OCI-LY3 (cell line): ENCODE measurements around the gene PTPRD.

Experiments
- EZH2phosphoT487 ChIP-seq: fragments of 200-600 bp; shearing (Covaris generic); IDR thresholded peaks from 2 replicates; pipeline ENCODE4 v1.6.1; 2018; ENCODE audit warnings: antibody characterized with exemption, mixed run types, low read depth
- TF ChIP-seq, protein P1 (sequence below): fragments of 200-600, 300-600 bp; sonication (generic); IDR thresholded peaks from 2 replicates; pipeline ENCODE4 v1.5.1; 2014; ENCODE audit warnings: antibody characterized with exemption, low read length, low read depth

GRCh38 chr9:8534828-8535227 is 2078.0 kb downstream of the PTPRD start:
- TF ChIP-seq, protein P1, sequence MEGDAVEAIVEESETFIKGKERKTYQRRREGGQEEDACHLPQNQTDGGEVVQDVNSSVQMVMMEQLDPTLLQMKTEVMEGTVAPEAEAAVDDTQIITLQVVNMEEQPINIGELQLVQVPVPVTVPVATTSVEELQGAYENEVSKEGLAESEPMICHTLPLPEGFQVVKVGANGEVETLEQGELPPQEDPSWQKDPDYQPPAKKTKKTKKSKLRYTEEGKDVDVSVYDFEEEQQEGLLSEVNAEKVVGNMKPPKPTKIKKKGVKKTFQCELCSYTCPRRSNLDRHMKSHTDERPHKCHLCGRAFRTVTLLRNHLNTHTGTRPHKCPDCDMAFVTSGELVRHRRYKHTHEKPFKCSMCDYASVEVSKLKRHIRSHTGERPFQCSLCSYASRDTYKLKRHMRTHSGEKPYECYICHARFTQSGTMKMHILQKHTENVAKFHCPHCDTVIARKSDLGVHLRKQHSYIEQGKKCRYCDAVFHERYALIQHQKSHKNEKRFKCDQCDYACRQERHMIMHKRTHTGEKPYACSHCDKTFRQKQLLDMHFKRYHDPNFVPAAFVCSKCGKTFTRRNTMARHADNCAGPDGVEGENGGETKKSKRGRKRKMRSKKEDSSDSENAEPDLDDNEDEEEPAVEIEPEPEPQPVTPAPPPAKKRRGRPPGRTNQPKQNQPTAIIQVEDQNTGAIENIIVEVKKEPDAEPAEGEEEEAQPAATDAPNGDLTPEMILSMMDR, result no peak
- no peak for TF ChIP-seq EZH2phosphoT487
